Measurements from ENCODE around the gene PTPRK.

GRCh38 chr6:128364766-128365519 lies 155.5 kb downstream of the PTPRK start:
- no peak for TF ChIP-seq CTCF (IDR thresholded peaks at IDR 0.05)
- no peak for TF ChIP-seq EP300 (IDR thresholded peaks at IDR 0.05)
- no peak for TF ChIP-seq POLR2A (IDR thresholded peaks at IDR 0.05)
- TF ChIP-seq POLR2AphosphoS5 (IDR thresholded peaks at IDR 0.05), result no peak

Data from suprapubic skin (tissue), 4 donors.